Ramos (cell line): ENCODE results near the gene RABGAP1L.

Source experiments
- in situ Hi-C: fragments of 300-500 bp; cut with MboI; formaldehyde crosslinking; loops from one replicate; pipeline ENCODE4 v1.14.3; 2022; ENCODE audit warnings: low sequenced_read_pairs; ENCODE audit not compliant: unreplicated experiment

The RABGAP1L gene

GRCh38 chr1:174935961-174936727 lies 776.8 kb downstream of the RABGAP1L start:
- in situ Hi-C loops: no loop called here

DNA sequence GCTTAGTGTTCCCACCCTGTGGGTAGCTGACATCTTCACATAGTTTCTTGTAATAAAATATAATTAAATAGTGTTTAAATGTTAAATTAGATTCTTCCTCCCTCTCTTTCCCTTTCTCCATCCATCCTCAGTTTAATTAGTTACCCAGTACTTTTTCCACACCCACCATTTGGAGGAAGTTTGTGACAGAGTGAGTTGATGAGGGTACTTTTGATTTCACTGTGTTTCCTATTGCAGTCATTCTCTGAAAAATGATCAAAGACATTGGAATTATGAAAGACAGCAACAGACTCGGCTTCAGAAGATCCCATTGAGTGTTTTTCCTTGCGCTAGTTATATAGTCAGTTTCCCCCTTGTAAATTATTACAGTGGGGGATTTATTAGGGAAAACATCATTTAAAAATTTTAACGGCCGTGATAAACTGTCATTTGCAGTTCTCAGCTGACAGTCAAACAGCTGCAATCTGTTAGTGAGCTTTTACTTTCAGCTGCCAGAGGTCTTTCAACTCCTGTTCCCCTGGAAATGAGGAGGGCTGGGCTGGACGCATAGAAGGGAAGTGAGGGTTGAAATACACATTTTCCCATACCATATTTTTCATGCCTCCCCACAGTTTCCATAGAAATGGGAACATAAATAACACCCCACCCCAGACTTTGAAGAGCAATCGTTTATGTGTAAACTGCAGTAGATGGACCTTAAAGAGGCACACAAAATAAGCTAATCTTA lies 779.1 kb downstream of the RABGAP1L start:
- in situ Hi-C loops: no loop called here

DNA sequence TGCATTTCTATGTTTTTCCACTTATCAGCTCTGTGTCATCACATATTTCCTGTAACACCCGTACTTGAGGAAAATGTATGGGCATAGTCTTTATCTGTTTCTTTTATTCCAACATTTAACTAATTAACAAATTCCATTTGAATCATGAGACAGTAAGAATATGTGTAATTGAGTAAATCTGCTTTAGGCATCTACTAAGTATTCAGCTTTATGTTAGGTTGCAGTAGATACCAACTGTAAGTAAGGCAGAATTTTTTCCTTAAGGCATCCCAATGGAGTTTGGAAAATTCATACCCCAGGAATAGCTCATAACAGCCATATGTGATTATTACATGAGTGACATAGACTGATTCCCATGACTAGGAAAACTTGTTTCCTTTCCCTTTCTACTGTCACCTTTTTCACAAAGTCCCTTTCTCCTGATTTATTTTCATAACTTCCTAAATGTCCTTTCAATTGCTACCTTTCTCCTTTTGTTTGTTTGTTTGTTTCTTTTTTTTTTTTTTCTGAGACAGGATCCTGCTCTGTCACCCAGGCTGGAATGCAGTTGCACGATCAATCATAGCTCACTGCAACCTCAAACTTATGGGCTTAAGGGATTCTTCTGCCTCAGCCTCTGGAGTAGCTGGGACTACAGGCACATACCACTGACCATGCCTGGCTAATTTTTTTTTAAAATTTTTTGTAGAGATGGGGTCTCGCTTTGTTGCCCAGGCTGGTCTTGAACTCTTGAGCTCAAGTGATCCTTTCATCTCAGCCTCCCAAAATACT lies 780.6 kb downstream of the RABGAP1L start:
- in situ Hi-C loops: no loop called here

DNA sequence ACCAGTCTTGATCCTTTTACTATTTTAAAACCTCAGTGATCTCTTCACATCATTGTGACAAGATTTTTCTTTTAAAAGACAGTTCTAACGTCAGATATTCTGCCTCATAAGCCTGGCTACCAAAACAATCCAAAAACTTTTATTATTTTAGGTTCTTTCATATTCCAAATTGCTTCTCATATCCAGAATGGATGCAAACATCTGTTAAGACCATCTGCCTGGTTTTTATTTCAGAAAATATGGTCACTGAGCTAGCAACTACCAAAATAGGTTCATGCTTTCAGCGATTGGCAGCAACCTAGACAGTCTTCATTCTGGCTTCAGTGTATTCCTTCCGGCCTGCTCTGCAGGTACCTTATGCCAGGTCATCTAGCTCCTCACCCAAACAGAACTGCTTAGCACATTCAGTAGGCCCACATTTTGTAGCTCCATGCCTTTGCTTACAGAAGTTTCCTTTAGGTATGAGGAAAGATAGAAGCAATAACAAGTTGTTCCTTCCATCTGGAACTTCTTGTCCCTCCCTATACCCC lies 781.4 kb downstream of the RABGAP1L start:
- in situ Hi-C loops: no loop called here

GRCh38 chr1:174942547-174943255 lies 783.4 kb downstream of the RABGAP1L start:
- in situ Hi-C loops: no loop called here

GRCh38 chr1:174946031-174946430 lies 786.7 kb downstream of the RABGAP1L start:
- in situ Hi-C loops: no loop called here

GRCh38 chr1:174949061-174949460 lies 789.7 kb downstream of the RABGAP1L start:
- in situ Hi-C loops: no loop called here

DNA sequence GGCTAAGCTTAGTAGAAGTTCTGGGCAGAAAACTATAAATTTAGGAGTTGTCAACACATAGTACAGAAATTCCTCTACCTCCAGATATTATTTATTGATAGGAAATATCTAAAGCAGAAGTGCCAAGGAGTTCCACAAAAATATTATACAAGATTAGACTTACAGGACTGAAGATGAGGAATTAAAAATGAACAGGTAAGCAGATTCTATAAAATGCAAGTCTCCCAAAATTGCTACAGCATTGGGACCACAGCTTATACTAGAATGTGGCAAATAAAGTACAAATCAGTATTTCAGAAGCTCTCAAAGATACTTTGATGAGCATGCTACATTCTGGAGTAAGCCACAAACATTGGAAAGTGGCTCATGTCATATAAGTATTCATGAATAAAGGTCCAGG lies 790.3 kb downstream of the RABGAP1L start:
- in situ Hi-C loops: no loop called here

DNA sequence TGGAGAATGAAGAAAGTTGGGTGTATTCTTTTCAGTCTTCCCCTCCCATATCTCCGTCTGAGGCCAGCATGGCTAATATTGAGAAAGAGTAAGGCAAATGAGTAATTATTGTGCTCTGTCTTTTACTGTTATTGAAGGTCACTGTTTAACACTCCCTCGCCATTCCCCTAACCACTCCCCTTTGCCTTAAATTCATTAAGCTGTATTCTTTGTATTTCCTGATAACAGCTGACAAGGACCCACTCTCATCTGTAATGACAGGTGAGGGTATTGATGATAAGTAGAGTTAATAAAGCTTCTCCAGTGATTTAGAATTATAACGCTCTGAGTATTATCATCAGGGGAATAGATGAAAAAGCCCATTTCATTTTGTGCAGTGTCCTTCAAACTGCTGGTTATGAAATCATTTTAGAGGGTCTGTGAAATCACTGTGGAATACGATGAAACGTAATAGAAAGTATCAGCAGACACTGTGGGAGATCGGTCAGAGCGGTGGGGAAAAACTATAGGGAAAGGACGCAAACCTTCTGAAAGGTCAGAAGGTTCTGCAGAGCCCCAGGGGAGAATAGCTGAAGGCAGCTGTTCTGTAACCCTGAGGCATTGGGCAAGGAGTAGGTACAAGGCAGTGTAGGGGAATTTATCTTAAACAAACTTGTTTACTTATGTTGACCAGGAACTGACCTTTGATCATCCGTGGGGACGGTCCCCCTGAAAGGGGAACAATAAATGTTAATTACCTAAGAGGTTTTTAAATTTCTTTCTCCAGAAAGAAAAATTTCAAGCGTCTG lies 794.2 kb downstream of the RABGAP1L start:
- in situ Hi-C loops: no loop called here

DNA sequence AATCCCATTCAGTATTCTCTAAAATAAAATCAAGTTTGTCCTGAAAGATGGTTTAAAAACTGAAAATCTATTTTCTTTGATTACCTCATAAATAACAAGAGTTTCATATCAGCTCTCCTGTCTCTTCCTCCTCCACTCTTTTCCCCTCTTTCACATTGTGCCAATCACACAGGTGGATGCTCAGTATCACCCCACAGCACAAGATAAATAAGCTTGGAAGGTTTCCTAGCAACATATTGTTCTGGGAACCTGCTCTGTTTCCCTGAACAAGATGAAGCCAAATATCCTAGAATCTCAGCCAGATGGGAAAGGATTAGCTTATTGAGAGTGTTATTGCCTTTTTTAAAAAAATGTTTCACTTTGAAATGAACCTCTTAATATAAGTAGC lies 794.7 kb downstream of the RABGAP1L start:
- in situ Hi-C loops: no loop called here

GRCh38 chr1:174954671-174955669 lies 795.6 kb downstream of the RABGAP1L start:
- in situ Hi-C loops: no loop called here

GRCh38 chr1:174956086-174956485 lies 796.8 kb downstream of the RABGAP1L start:
- in situ Hi-C loops: no loop called here

GRCh38 chr1:174956976-174957375 lies 797.7 kb downstream of the RABGAP1L start:
- in situ Hi-C loops: no loop called here

DNA sequence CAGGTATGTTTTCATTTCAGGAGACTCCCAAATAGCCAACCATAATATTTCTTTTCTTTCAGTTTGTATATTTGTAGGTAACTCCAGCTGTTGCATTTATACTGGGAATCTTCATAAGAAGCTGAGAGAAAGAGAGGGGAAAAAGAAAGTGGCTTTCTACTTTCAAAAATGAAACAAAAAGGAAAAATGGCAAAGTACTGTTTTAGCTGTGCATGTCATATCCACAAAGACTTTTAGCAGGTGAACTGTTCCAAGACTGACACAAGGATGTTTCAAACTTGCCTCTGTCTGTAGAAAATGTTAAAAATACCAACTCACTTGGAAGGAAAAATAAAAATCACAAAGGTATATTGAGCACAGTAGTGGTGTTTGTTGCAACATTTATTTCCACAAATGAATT lies 798.5 kb downstream of the RABGAP1L start:
- in situ Hi-C loops: no loop called here

GRCh38 chr1:174958396-174958795 lies 799.1 kb downstream of the RABGAP1L start:
- in situ Hi-C loops: no loop called here

- in situ Hi-C loops: no loop called here
Measured at GRCh38 chr1:174960362-174960761, 801.0 kb downstream of the RABGAP1L start.

DNA sequence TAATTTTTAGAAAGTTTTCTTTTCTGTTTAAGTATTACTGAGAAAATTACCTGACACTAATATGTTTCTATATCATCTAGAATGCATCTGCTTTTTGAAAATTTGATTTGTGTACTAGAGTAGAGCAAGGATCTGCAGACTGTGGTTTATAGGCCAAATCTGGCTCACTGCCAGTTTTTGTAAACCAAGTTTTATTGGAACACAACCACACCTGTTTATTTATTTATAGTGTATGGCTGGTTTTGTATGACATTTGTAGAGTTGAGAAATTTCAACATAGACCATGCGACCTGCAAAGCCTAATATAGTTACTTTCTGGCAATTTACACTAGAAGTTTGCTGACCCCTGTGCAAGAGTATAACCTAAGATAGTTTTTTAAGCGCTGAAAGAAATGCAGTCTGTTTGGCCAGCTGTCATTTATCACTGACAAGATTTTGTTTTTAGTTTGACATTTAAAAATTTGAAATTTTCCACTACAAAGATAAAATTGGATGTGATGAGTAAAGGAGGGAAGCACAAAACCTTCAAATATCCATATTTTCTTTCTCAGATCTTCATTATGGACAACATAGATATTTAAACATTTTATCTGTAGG lies 804.3 kb downstream of the RABGAP1L start:
- in situ Hi-C loops: no loop called here
